Astrocyte (in vitro differentiated cells and primary cell): ENCODE measurements around the gene CTBP1. TPM values are rescaled to one million over a fixed set of nuclear protein-coding genes. Genes with fewer than 3 reads are reported as not detected.

Experiments
- DNase-seq: peaks from one replicate; pipeline ENCODE4 v3.0.0-alpha.2; 2010; ENCODE audit warnings: low read depth
- FAIRE-seq: peaks from 2 replicates; lab custom pipeline; 2011; peaks lifted over from hg19 to GRCh38; lab: Jason Lieb, UNC
- H2AFZ ChIP-seq: 2 replicates; pipeline ENCODE4 v1.6.0; 2012; ENCODE audit warnings: low read depth, low read length, inconsistent platforms
- H3K27ac ChIP-seq: 2 replicates; pipeline ENCODE4 v1.5.1; 2011; ENCODE audit warnings: low read depth, low read length, inconsistent platforms
- H3K27me3 ChIP-seq: 2 replicates; pipeline ENCODE4 v1.6.0; 2011; ENCODE audit warnings: low read length, inconsistent platforms; ENCODE audit not compliant: insufficient read depth
- H3K36me3 ChIP-seq: 2 replicates; pipeline ENCODE4 v1.5.1; 2011; ENCODE audit warnings: low read length, inconsistent platforms; ENCODE audit not compliant: insufficient read depth
- H3K4me1 ChIP-seq: 2 replicates; pipeline ENCODE4 v1.5.1; 2011; ENCODE audit warnings: low read length, inconsistent platforms; ENCODE audit not compliant: insufficient read depth
- H3K4me2 ChIP-seq: 2 replicates; pipeline ENCODE4 v1.6.0; 2012; ENCODE audit warnings: low read length, inconsistent platforms
- H3K4me3 ChIP-seq: 2 replicates; pipeline ENCODE4 v1.5.1; 2011; ENCODE audit warnings: low read depth, mild to moderate bottlenecking, low read length, inconsistent platforms; ENCODE audit not compliant: insufficient read depth
- H3K79me2 ChIP-seq: 2 replicates; pipeline ENCODE4 v1.6.0; 2012; ENCODE audit warnings: mild to moderate bottlenecking, low read length, inconsistent platforms; ENCODE audit not compliant: insufficient read depth
- H3K9ac ChIP-seq: 2 replicates; pipeline ENCODE4 v1.6.0; 2012; ENCODE audit warnings: mild to moderate bottlenecking, low read length, inconsistent platforms
- H3K9me3 ChIP-seq: 2 replicates; pipeline ENCODE4 v1.5.1; 2012; ENCODE audit warnings: low read depth, mild to moderate bottlenecking, low read length, inconsistent platforms; ENCODE audit not compliant: insufficient read depth
- H4K20me1 ChIP-seq: 2 replicates; pipeline ENCODE4 v1.6.0; 2012; ENCODE audit warnings: low read length, inconsistent platforms; ENCODE audit not compliant: insufficient read depth
- H3K27ac Mint-ChIP-seq: one replicate; pipeline ENCODE4 v1.8.0; 2021; ENCODE audit warnings: mild to moderate bottlenecking, mixed read lengths; ENCODE audit not compliant: unreplicated experiment
- H3K27me3 Mint-ChIP-seq: one replicate; pipeline ENCODE4 v1.8.0; 2021; ENCODE audit warnings: low read depth, mixed read lengths; ENCODE audit not compliant: unreplicated experiment
- H3K36me3 Mint-ChIP-seq: one replicate; pipeline ENCODE4 v1.8.0; 2021; ENCODE audit warnings: low read depth, mixed read lengths; ENCODE audit not compliant: unreplicated experiment
- H3K4me1 Mint-ChIP-seq: one replicate; pipeline ENCODE4 v1.8.0; 2021; ENCODE audit warnings: low read depth, mixed read lengths; ENCODE audit not compliant: unreplicated experiment
- H3K4me3 Mint-ChIP-seq: one replicate; pipeline ENCODE4 v1.8.0; 2021; ENCODE audit warnings: mild to moderate bottlenecking, moderate library complexity, mixed read lengths; ENCODE audit not compliant: unreplicated experiment
- H3K9me3 Mint-ChIP-seq: one replicate; pipeline ENCODE4 v1.8.0; 2021; ENCODE audit warnings: mild to moderate bottlenecking, mixed read lengths; ENCODE audit not compliant: unreplicated experiment
- EZH2 ChIP-seq: IDR thresholded peaks from 2 replicates; pipeline ENCODE4 v1.6.1; 2012; ENCODE audit warnings: mild to moderate bottlenecking, low read length, inconsistent platforms; ENCODE audit not compliant: insufficient read depth
- total RNA-seq: library from RNA; stranded (reverse); gene quantifications from 2 replicates; pipeline ENCODE4 v1.2.1, GENCODE V29; 2021
- TF ChIP-seq, protein P1 (sequence below): IDR thresholded peaks from 2 replicates; pipeline ENCODE4 v1.5.1; 2011; ENCODE audit warnings: low read depth, mild to moderate bottlenecking, inconsistent platforms, low read length, moderate library complexity; ENCODE audit not compliant: insufficient read depth

Gene CTBP1
- total RNA-seq, 1 donor from 2014 or later: 136 TPM

DNA sequence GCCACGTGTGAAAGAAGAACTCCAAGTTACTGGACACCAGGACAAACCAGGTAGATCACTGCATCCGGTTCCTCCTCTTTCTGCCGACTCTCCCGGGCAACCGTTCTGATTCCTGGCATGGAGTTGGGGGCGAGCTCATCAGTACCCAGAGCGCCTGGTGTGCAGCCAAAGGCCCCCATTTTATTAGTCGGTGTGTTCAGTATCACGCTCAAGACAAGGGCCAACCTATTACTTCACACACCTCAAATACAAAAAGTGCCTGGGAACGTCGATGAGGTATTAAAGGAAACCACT lies 2.8 kb upstream of the CTBP1 start:
- Mint-ChIP-seq H3K27me3 (no peaks in the 10 kb centered on the region), H3K9me3 (peaks cover 50% of the 10 kb centered on the region), H3K27ac (no peak overlapping the region), H3K36me3 (peaks cover 26% of the 10 kb centered on the region), H3K4me1 (peaks cover 6% of the 10 kb centered on the region), H3K4me3 (peak overlapping the region; percentile 73)
- FAIRE-seq: no peak
- Histone ChIP-seq H3K9me3 (peaks cover 29% of the 10 kb centered on the region), H3K4me2 (no peak overlapping the region), H3K27ac (no peak overlapping the region), H3K27me3 (no peaks in the 10 kb centered on the region), H3K9ac (no peak overlapping the region), H4K20me1 (peaks cover 8% of the 10 kb centered on the region), H3K36me3 (no peaks in the 10 kb centered on the region), H3K79me2 (peaks cover 32% of the 10 kb centered on the region), H3K4me3 (no peak overlapping the region), H2AFZ (no peak overlapping the region), H3K4me1 (peaks cover 13% of the 10 kb centered on the region)
- TF ChIP-seq, protein P1, sequence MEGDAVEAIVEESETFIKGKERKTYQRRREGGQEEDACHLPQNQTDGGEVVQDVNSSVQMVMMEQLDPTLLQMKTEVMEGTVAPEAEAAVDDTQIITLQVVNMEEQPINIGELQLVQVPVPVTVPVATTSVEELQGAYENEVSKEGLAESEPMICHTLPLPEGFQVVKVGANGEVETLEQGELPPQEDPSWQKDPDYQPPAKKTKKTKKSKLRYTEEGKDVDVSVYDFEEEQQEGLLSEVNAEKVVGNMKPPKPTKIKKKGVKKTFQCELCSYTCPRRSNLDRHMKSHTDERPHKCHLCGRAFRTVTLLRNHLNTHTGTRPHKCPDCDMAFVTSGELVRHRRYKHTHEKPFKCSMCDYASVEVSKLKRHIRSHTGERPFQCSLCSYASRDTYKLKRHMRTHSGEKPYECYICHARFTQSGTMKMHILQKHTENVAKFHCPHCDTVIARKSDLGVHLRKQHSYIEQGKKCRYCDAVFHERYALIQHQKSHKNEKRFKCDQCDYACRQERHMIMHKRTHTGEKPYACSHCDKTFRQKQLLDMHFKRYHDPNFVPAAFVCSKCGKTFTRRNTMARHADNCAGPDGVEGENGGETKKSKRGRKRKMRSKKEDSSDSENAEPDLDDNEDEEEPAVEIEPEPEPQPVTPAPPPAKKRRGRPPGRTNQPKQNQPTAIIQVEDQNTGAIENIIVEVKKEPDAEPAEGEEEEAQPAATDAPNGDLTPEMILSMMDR: no peak
- no peak for TF ChIP-seq EZH2
- DNase-seq: no peak

DNA sequence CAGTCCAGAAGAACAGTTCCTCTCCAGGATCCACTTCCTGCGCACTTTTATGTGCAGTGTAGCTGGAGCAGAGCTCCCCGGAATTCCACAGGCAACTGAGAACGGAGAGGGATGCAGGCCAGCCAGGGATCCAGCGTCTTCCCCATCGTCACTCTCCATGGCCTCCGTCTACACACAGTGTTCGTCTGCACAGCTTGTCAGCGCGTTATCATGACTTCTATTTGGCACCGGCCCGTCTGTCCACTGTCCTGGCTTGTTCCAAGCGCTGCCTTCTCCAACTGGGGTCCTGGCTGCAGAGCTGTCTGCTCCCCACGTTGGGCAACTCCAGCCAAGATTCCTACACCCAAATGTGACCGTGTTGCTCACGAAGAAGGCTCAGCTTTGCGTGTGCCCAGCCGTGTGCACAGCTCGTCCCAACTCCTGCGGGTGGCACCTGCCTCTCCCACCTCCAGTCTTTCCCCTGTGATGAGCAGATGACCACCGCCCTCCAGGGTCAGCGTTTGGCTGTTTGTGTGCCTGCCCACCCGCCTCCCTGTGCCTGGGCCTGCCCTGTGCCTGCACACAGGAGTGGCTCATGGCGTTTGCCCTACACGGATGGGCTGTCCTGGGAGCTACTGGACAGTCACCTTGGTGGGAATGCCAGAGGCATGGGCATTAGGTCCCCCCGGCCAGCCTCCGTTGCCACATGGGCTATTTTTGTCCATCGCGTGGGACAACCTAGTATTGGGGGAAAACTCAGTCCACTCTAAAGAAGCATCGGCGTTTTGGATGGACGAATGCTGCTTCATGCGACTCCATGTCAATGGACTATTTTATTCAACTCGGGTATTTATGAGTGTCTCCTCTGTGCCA lies 2.2 kb upstream of the CTBP1 start:
- TF ChIP-seq EZH2: no peak
- TF ChIP-seq, protein P1: no peak

DNA sequence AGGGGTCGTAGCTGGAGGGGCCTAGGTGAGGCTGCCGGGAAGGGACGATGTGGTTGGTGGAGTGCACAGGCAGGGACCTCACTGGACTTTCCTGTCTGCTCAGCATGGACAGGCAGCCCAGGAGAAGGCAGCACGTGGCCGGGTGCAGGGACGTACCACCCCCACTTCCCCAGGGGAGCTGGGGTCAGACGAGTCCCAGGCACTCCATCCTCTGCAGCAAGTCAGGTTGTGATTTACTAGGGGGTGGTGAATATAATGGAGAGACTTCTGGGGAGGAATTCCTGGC lies 1.5 kb upstream of the CTBP1 start:
- Histone ChIP-seq H3K9ac (no peak overlapping the region), H3K27me3 (no peaks in the 10 kb centered on the region), H3K4me2 (peak overlapping the region; percentile 85), H3K36me3 (no peaks in the 10 kb centered on the region), H3K27ac (no peak overlapping the region), H4K20me1 (peaks cover 20% of the 10 kb centered on the region), H2AFZ (no peak overlapping the region), H3K4me1 (peaks cover 23% of the 10 kb centered on the region), H3K4me3 (no peak overlapping the region), H3K9me3 (peaks cover 29% of the 10 kb centered on the region), H3K79me2 (peaks cover 45% of the 10 kb centered on the region)
- H3K27ac Mint-ChIP-seq: no peak overlapping the region
- no peaks in the 10 kb centered on the region for H3K27me3 Mint-ChIP-seq
- peaks cover 15% of the 10 kb centered on the region for H3K4me1 Mint-ChIP-seq
- no peak for DNase-seq
- peak overlapping the region; percentile 80 for H3K4me3 Mint-ChIP-seq
- no peak for FAIRE-seq
- no peak for TF ChIP-seq EZH2
- TF ChIP-seq, protein P1: no peak
- H3K36me3 Mint-ChIP-seq: peaks cover 26% of the 10 kb centered on the region
- peaks cover 43% of the 10 kb centered on the region for H3K9me3 Mint-ChIP-seq

More for the DNA sequence above, 2.2 kb upstream of the CTBP1 start:
- Mint-ChIP-seq H3K9me3 (peaks cover 50% of the 10 kb centered on the region), H3K36me3 (peaks cover 26% of the 10 kb centered on the region), H3K4me3 (peak overlapping the region; percentile 73), H3K27ac (no peak overlapping the region), H3K27me3 (no peaks in the 10 kb centered on the region), H3K4me1 (peaks cover 12% of the 10 kb centered on the region)
- H3K79me2 ChIP-seq: peaks cover 38% of the 10 kb centered on the region
- peaks cover 14% of the 10 kb centered on the region for H4K20me1 ChIP-seq
- H3K27me3 ChIP-seq: no peaks in the 10 kb centered on the region
- no peak overlapping the region for H3K27ac ChIP-seq
- no peak overlapping the region for H3K9ac ChIP-seq
- H3K9me3 ChIP-seq: peaks cover 29% of the 10 kb centered on the region
- H3K4me1 ChIP-seq: peaks cover 19% of the 10 kb centered on the region
- no peak for DNase-seq
- H2AFZ ChIP-seq: no peak overlapping the region
- no peaks in the 10 kb centered on the region for H3K36me3 ChIP-seq
- no peak overlapping the region for H3K4me2 ChIP-seq
- H3K4me3 ChIP-seq: no peak overlapping the region
- no peak for FAIRE-seq
